ENCODE results near the gene NKD2. TPM values are rescaled to one million over a fixed set of nuclear protein-coding genes. Genes with fewer than 3 reads are reported as not detected.

The NKD2 gene
- total RNA-seq, 1 experiment from 2014 or later, result 2.1 TPM

- DNase-seq (ENCODE audit: low spot score), result no peak
- in situ Hi-C loops (cut with HindIII; ENCODE audit: low sequenced_read_pairs), result no loop called here
Measured at GRCh38 chr5:1010641-1011046, 2.0 kb downstream of the NKD2 start.

- DNase-seq (ENCODE audit: low spot score), result peak; percentile 10
- in situ Hi-C loops (cut with HindIII; ENCODE audit: low sequenced_read_pairs), result no loop called here
Measured at GRCh38 chr5:1011226-1011631, 2.6 kb downstream of the NKD2 start.

- in situ Hi-C loops (cut with HindIII; ENCODE audit: low sequenced_read_pairs), result no loop called here
Measured at GRCh38 chr5:1011741-1012312, 3.2 kb downstream of the NKD2 start.

GRCh38 chr5:1012313-1012841 lies 3.8 kb downstream of the NKD2 start:
- DNase-seq (ENCODE audit: low spot score), result no peak
- in situ Hi-C loops (cut with HindIII; ENCODE audit: low sequenced_read_pairs), result no loop called here

More at GRCh38 chr5:1011741-1012312, 3.2 kb downstream of the NKD2 start:
- DNase-seq (ENCODE audit: low spot score), result no peak

- in situ Hi-C loops (cut with HindIII; ENCODE audit: low sequenced_read_pairs), result no loop called here
- DNase-seq (ENCODE audit: low spot score), result no peak
Measured at GRCh38 chr5:1012900-1013237, 4.3 kb downstream of the NKD2 start.

- in situ Hi-C loops (cut with HindIII; ENCODE audit: low sequenced_read_pairs), result no loop called here
- DNase-seq (ENCODE audit: low spot score), result no peak
Measured at GRCh38 chr5:1013238-1013947, 4.8 kb downstream of the NKD2 start.

- DNase-seq (ENCODE audit: low spot score), result no peak
- in situ Hi-C loops (cut with HindIII; ENCODE audit: low sequenced_read_pairs), result no loop called here
Measured at GRCh38 chr5:1013948-1014301, 5.3 kb downstream of the NKD2 start.

GRCh38 chr5:1014346-1014745 lies 5.7 kb downstream of the NKD2 start:
- DNase-seq (ENCODE audit: low spot score), result no peak
- in situ Hi-C loops (cut with HindIII; ENCODE audit: low sequenced_read_pairs), result no loop called here

GRCh38 chr5:1014781-1015221 lies 6.2 kb downstream of the NKD2 start:
- in situ Hi-C loops (cut with HindIII; ENCODE audit: low sequenced_read_pairs), result no loop called here
- no peak for DNase-seq (ENCODE audit: low spot score)

- DNase-seq (ENCODE audit: low spot score), result no peak
- in situ Hi-C loops (cut with HindIII; ENCODE audit: low sequenced_read_pairs), result no loop called here
Measured at GRCh38 chr5:1015507-1015906, 6.9 kb downstream of the NKD2 start.

- in situ Hi-C loops (cut with HindIII; ENCODE audit: low sequenced_read_pairs), result no loop called here
- no peak for DNase-seq (ENCODE audit: low spot score)
Measured at GRCh38 chr5:1016036-1016435, 7.4 kb downstream of the NKD2 start.

GRCh38 chr5:1016476-1016875 lies 7.9 kb downstream of the NKD2 start:
- DNase-seq (ENCODE audit: low spot score), result no peak
- in situ Hi-C loops (cut with HindIII; ENCODE audit: low sequenced_read_pairs), result no loop called here

- DNase-seq (ENCODE audit: low spot score), result no peak
- in situ Hi-C loops (cut with HindIII; ENCODE audit: low sequenced_read_pairs), result no loop called here
Measured at GRCh38 chr5:1017056-1017455, 8.5 kb downstream of the NKD2 start.

- no peak for DNase-seq (ENCODE audit: low spot score)
Measured at GRCh38 chr5:1017691-1018455, 9.3 kb downstream of the NKD2 start.

GRCh38 chr5:1018596-1018995 lies 10.0 kb downstream of the NKD2 start:
- in situ Hi-C loops (cut with HindIII; ENCODE audit: low sequenced_read_pairs), result no loop called here
- no peak for DNase-seq (ENCODE audit: low spot score)

More at GRCh38 chr5:1017691-1018455, 9.3 kb downstream of the NKD2 start:
- in situ Hi-C loops (cut with HindIII; ENCODE audit: low sequenced_read_pairs), result no loop called here

GRCh38 chr5:1019001-1019905 lies 10.7 kb downstream of the NKD2 start:
- no peak for DNase-seq (ENCODE audit: low spot score)
- in situ Hi-C loops (cut with HindIII; ENCODE audit: low sequenced_read_pairs), result no loop called here

- in situ Hi-C loops (cut with HindIII; ENCODE audit: low sequenced_read_pairs), result no loop called here
- no peak for DNase-seq (ENCODE audit: low spot score)
Measured at GRCh38 chr5:1020452-1020961, 11.9 kb downstream of the NKD2 start.

- in situ Hi-C loops (cut with HindIII; ENCODE audit: low sequenced_read_pairs), result no loop called here
- no peak for DNase-seq (ENCODE audit: low spot score)
Measured at GRCh38 chr5:1021136-1021968, 12.8 kb downstream of the NKD2 start.

All from G401 (cell line).